OCI-LY7 (cell line): ENCODE data around the gene TOM1L2.

Experiments used
- CTCF ChIP-seq: fragments of 200-600 bp; sonication (generic); conservative IDR thresholded peaks from 2 replicates; pipeline ENCODE4 v1.5.1; 2014; ENCODE audit warnings: mild to moderate bottlenecking, antibody characterized with exemption, low read length, moderate library complexity, mixed read lengths
- EZH2phosphoT487 ChIP-seq: fragments of 200-600 bp; sonication (generic); IDR thresholded peaks from 2 replicates; pipeline ENCODE4 v1.6.1; 2018; ENCODE audit warnings: low read depth, borderline replicate concordance, mild to moderate bottlenecking, mixed run types, antibody characterized with exemption, low read length, moderate library complexity, mixed read lengths

GRCh38 chr17:17976931-17977570, 4.9 kb upstream of the TOM1L2 start:
- TF ChIP-seq EZH2phosphoT487 = no peak
- TF ChIP-seq CTCF = no peak
